ENCODE results near the gene PINK1.

PINK1 gene

DNA sequence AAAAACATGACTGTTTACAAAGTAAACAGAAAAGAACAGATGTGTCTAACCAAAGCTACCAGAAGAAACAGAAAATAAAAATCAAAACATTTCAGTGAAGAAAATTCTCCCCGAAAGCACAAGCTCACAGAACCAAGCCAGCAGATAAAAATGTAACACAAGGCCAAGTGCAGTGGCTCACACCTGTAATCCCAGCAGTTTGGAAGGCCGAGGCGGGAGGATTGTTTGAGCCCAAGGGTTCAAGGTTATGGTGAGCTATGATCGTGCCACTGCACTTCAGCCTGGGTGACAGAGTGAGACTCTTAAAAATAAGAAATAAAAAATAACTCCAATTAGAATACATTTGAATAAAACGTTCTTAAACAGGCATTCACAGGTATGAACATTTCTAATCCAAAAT is 47.0 kb downstream of the PINK1 start:
- DNase-seq (ENCODE audit: low spot score), result no peak

DNA sequence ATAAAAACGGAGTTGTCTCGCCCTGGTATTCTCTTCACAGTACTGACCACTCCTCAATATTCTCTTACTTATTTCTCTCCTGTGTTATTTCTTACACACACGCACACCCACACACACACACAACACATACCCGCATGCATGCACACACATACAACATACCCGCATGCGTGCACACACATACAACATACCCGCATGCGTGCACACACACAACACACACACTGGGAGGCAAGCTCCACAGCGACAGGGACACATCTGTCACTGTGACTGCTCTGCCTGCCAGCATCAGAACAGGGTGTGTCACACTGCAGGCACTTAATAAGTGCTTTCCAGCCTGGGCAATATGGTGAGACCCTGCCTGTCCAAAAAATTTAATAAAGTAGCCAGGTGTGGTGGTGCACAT is 48.7 kb downstream of the PINK1 start:
- DNase-seq (ENCODE audit: low spot score), result no peak

- DNase-seq (ENCODE audit: low spot score), result no peak
Observed at GRCh38 chr1:20682571-20683236, 49.4 kb downstream of the PINK1 start.

GRCh38 chr1:20683614-20684013 is 50.4 kb downstream of the PINK1 start:
- DNase-seq (ENCODE audit: low spot score), result no peak

DNA sequence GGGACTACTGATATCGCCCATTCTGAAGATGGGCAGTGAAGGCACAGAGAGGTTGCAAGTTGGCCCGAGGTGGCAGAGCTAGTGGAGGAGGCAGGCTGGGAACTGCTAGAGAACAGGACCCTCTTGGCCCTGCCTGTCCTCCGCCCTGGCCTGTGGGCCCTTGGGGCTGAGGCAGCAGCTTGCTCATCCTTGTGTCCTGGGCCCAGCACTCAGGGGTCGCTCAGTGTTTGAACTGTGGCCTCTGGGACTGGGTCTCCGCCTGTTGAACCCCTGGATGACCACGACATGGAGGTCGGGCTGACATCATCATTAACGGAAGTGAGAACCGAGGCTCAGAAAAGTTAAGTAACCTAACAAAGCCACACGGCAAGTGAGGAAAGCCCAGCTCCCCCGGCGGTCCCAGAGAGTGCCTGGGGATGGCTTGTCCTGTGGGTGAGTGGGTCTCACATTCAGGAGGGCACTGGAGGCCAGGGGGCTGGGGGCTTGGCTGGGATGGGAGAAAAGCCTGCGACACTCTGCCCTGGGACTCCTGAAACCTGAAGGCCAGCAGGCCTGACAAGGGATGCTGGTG is 50.9 kb downstream of the PINK1 start:
- DNase-seq (ENCODE audit: low spot score), result no peak

- no peak for DNase-seq (ENCODE audit: low spot score)
Observed at GRCh38 chr1:20684651-20685050, 51.4 kb downstream of the PINK1 start.

DNA sequence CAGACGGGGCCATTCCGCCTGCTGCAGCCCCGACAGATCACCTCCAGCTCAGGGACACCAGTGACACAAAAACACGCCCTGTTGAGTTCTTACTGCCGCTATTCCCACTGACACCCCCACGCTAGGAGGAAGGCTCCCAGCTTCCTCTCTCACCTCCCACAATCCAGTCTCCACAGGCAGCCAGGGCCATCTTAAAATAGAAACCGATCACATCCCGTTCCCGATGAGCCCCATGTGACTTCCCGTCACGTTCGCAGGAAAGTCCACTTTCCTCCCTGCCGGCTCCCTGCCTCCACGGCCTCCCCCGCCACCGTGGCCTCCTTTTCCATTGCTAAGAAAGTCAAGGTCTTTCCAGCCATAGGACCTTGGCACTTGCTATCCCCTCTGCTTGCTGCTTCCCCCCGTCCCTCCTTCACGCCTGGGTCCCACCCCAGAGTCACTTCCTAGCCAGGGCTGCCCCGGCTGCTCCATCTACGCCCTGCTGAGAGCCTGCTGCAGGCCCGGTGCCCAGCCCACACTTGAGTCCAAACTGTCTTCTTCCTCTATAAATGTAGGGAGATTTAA is 51.9 kb downstream of the PINK1 start:
- no peak for DNase-seq (ENCODE audit: low spot score)

- no peak for DNase-seq (ENCODE audit: low spot score)
Observed at GRCh38 chr1:20685741-20686140, 52.5 kb downstream of the PINK1 start.

- DNase-seq (ENCODE audit: low spot score), result no peak
Observed at GRCh38 chr1:20686883-20687725, 53.8 kb downstream of the PINK1 start.

- no peak for DNase-seq (ENCODE audit: low spot score)
Observed at GRCh38 chr1:20689645-20690056, 56.4 kb downstream of the PINK1 start.

GRCh38 chr1:20691872-20692271 is 58.6 kb downstream of the PINK1 start:
- no peak for DNase-seq (ENCODE audit: low spot score)

- no peak for DNase-seq (ENCODE audit: low spot score)
Observed at GRCh38 chr1:20693623-20694022, 60.4 kb downstream of the PINK1 start.

DNA sequence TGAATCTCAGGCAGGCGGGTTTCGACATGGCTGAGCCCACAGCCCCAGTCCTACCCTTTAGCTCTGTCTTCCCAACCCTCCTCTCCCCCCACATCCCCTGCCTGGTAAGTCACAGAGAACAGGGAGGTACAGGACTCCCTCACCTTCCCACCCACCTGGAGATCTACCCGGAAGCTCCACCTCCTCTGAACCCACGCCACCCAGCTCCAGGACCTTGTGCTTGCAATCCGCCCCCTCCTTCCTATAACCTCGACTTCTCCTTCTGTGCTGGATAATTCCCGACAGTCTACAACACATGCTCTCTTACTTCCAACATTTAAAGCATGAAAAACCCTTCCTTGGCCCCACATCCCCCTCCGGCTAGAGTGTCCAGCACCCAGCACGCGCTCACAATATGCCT is 62.3 kb downstream of the PINK1 start:
- no peak for DNase-seq (ENCODE audit: low spot score)

GRCh38 chr1:20696397-20697333 is 63.4 kb downstream of the PINK1 start:
- DNase-seq (ENCODE audit: low spot score), result peak; percentile 75

- no peak for DNase-seq (ENCODE audit: low spot score)
Observed at GRCh38 chr1:20697563-20697962, 64.3 kb downstream of the PINK1 start.

GRCh38 chr1:20698195-20698910 is 65.1 kb downstream of the PINK1 start:
- peak; percentile 18 for DNase-seq (ENCODE audit: low spot score)

GRCh38 chr1:20699558-20699957 is 66.3 kb downstream of the PINK1 start:
- no peak for DNase-seq (ENCODE audit: low spot score)

- no peak for DNase-seq (ENCODE audit: low spot score)
Observed at GRCh38 chr1:20700636-20701215, 67.5 kb downstream of the PINK1 start.
